Activated CD8-positive, alpha-beta T cell treated with anti-CD3 and anti-CD28 coated beads for 36 hours (primary cell): ENCODE data around the gene SORL1. TPM values are rescaled to one million over a fixed set of nuclear protein-coding genes. Genes with fewer than 3 reads are reported as not detected.

Source experiments
- ATAC-seq: fragments of 200-7000 bp; cut with Tn5 transposase; one replicate; pipeline ENCODE4 v1.10.0; 2021; ENCODE audit warnings: mild to moderate bottlenecking, moderate library complexity
- CTCF ChIA-PET: fragments of 350-600 bp; sonication (Branson Sonifier 250); formaldehyde crosslinking; loops from one replicate; lab custom pipeline; 2021; ENCODE audit warnings: antibody characterized with exemption; lab: Charles Lee
- POLR2A ChIA-PET: fragments of 350-600 bp; sonication (Branson Sonifier 250); formaldehyde crosslinking; loops from one replicate; lab custom pipeline; 2021; ENCODE audit warnings: antibody characterized with exemption; lab: Charles Lee
- DNase-seq: peaks from one replicate; pipeline ENCODE4 v3.0.0-alpha.2; 2020
- H3K27ac Mint-ChIP-seq: one replicate; pipeline ENCODE4 v1.8.0; 2021; ENCODE audit warnings: mild to moderate bottlenecking, mixed read lengths
- H3K27me3 Mint-ChIP-seq: one replicate; pipeline ENCODE4 v1.8.0; 2021; ENCODE audit warnings: mixed read lengths
- H3K36me3 Mint-ChIP-seq: one replicate; pipeline ENCODE4 v1.8.0; 2021; ENCODE audit warnings: low read depth, mixed read lengths
- H3K4me1 Mint-ChIP-seq: one replicate; pipeline ENCODE4 v1.8.0; 2021; ENCODE audit warnings: low read depth, mixed read lengths
- H3K4me3 Mint-ChIP-seq: one replicate; pipeline ENCODE4 v1.8.0; 2021; ENCODE audit warnings: mild to moderate bottlenecking, moderate library complexity, mixed read lengths
- H3K9me3 Mint-ChIP-seq: one replicate; pipeline ENCODE4 v1.8.0; 2021; ENCODE audit warnings: mixed read lengths
- intact Hi-C: fragments of 100-400 bp; cut with micrococcal nuclease; formaldehyde crosslinking; loops from one replicate; pipeline ENCODE4 v1.10.0; 2022
- total RNA-seq, 2 experiments: library from RNA; stranded (reverse); gene quantifications; one replicate each; pipeline ENCODE4 v1.2.3, GENCODE V29; 2021
- TF ChIP-seq, protein P1 (sequence below): fragments of 200-600 bp; IDR thresholded peaks from one replicate; pipeline ENCODE4 v1.8.0; 2022; ENCODE audit warnings: antibody characterized with exemption, mild to moderate bottlenecking

SORL1 gene
- total RNA-seq, 2 experiments from 2014 or later = 61.1 to 64.6 TPM

GRCh38 chr11:121445071-121445768 is 6.9 kb upstream of the SORL1 start:
- H3K27ac Mint-ChIP-seq = peak overlapping the region; percentile 66
- intact Hi-C loops = no loop called here
- TF ChIP-seq, protein P1, sequence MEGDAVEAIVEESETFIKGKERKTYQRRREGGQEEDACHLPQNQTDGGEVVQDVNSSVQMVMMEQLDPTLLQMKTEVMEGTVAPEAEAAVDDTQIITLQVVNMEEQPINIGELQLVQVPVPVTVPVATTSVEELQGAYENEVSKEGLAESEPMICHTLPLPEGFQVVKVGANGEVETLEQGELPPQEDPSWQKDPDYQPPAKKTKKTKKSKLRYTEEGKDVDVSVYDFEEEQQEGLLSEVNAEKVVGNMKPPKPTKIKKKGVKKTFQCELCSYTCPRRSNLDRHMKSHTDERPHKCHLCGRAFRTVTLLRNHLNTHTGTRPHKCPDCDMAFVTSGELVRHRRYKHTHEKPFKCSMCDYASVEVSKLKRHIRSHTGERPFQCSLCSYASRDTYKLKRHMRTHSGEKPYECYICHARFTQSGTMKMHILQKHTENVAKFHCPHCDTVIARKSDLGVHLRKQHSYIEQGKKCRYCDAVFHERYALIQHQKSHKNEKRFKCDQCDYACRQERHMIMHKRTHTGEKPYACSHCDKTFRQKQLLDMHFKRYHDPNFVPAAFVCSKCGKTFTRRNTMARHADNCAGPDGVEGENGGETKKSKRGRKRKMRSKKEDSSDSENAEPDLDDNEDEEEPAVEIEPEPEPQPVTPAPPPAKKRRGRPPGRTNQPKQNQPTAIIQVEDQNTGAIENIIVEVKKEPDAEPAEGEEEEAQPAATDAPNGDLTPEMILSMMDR = no peak
- DNase-seq (no peak), ATAC-seq (no peak)
- no peaks in the 10 kb centered on the region for H3K27me3 Mint-ChIP-seq
- peaks cover 61% of the 10 kb centered on the region for H3K4me1 Mint-ChIP-seq
- POLR2A ChIA-PET = no interaction called here
- CTCF ChIA-PET = interaction anchor here (0.9 kb wide), 1 partner anchor 114 kb away, joined by 3 read pairs; no protein-coding TSS in a partner anchor
- H3K36me3 Mint-ChIP-seq = peaks cover 27% of the 10 kb centered on the region
- H3K9me3 Mint-ChIP-seq = no peaks in the 10 kb centered on the region
- H3K4me3 Mint-ChIP-seq = peak overlapping the region; percentile 5

GRCh38 chr11:121446752-121447156 is 5.4 kb upstream of the SORL1 start:
- CTCF ChIA-PET = interaction anchor here (1.3 to 1.5 kb wide), 2 partner anchors 10 to 145 kb away, joined by 3 to 5 read pairs; no protein-coding TSS in a partner anchor
- Mint-ChIP-seq H3K4me3 (no peak overlapping the region), H3K27ac (peak overlapping the region; percentile 48), H3K36me3 (peaks cover 27% of the 10 kb centered on the region), H3K9me3 (no peaks in the 10 kb centered on the region), H3K4me1 (peaks cover 73% of the 10 kb centered on the region), H3K27me3 (no peaks in the 10 kb centered on the region)
- DNase-seq (no peak), ATAC-seq (no peak)
- POLR2A ChIA-PET = interaction anchor here (0.6 to 0.9 kb wide), 2 partner anchors 20 to 129 kb away, joined by 3 to 4 read pairs; no protein-coding TSS in a partner anchor
- TF ChIP-seq, protein P1 = no peak
- intact Hi-C loops = no loop called here

DNA sequence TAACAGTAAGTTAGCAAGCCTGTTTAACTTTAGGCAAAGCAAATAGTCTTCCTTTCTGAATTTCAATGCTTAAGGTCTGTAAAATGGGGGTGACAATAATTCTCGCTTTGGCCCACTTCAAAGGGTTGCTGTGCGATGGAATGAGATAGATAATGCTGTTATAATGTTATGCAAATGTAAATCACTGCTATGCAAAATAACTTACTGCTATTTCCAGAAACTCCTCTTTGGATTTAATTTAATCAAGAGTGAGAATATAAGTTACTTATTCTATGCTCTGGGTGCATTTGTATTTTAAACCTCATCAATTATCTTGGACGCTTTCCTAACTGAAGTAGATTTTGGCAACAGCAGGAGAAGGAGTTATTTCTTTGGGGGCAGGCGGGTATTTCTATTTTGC is 4.1 kb upstream of the SORL1 start:
- ATAC-seq (no peak), DNase-seq (no peak)
- intact Hi-C loops = no loop called here
- ChIA-PET CTCF (interaction anchor here (1.2 to 5.3 kb wide), 2 partner anchors 17 to 99 kb away, joined by 3 to 78 read pairs; no protein-coding TSS in a partner anchor), POLR2A (no interaction called here)
- Mint-ChIP-seq H3K27ac (peak overlapping the region; percentile 95), H3K27me3 (no peaks in the 10 kb centered on the region), H3K36me3 (peaks cover 27% of the 10 kb centered on the region), H3K9me3 (no peaks in the 10 kb centered on the region), H3K4me3 (no peak overlapping the region), H3K4me1 (peaks cover 73% of the 10 kb centered on the region)
- TF ChIP-seq, protein P1 = no peak

GRCh38 chr11:121448431-121448941 is 3.6 kb upstream of the SORL1 start:
- DNase-seq (peak; percentile 63), ATAC-seq (peak; percentile 3)
- Mint-ChIP-seq H3K27me3 (no peaks in the 10 kb centered on the region), H3K9me3 (no peaks in the 10 kb centered on the region), H3K4me1 (peaks cover 73% of the 10 kb centered on the region), H3K36me3 (peaks cover 29% of the 10 kb centered on the region), H3K4me3 (peak overlapping the region; percentile 45), H3K27ac (peak overlapping the region; percentile 95)
- intact Hi-C loops = no loop called here
- TF ChIP-seq, protein P1 = no peak
- CTCF ChIA-PET = interaction anchor here (1.0 to 5.3 kb wide), 5 partner anchors 10 to 144 kb away, joined by 3 to 78 read pairs (median 3); no protein-coding TSS in a partner anchor
- POLR2A ChIA-PET = interaction anchor here (0.8 to 9.1 kb wide), 4 partner anchors 10 to 79 kb away, joined by 3 to 180 read pairs (median 8); no protein-coding TSS in a partner anchor

DNA sequence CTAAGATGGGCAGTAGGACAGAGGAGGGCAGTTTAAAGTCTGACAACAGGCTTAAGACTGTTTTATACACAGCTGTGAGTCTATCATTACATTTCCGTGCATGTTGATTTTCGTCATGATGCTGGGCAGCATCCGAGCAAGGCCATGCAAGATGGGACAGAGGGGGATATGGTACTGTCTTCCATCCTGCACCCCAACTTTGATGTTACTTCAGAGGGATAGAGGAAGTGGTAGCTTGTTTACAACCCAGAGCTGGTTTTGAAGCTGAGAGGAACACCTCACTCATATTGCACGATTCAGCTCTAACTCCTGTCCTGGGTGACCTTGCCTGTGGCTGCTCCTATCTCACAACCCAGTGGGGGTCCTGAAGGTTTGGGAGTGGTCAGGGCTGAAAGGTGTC is 3.0 kb upstream of the SORL1 start:
- DNase-seq (no peak), ATAC-seq (peak; percentile 5)
- Mint-ChIP-seq H3K27me3 (no peaks in the 10 kb centered on the region), H3K9me3 (no peaks in the 10 kb centered on the region), H3K36me3 (peaks cover 30% of the 10 kb centered on the region), H3K27ac (peak overlapping the region; percentile 95), H3K4me1 (peaks cover 74% of the 10 kb centered on the region), H3K4me3 (peak overlapping the region; percentile 45)
- intact Hi-C loops = no loop called here
- TF ChIP-seq, protein P1 = no peak
- CTCF ChIA-PET = interaction anchor here (1.0 to 5.3 kb wide), 4 partner anchors 10 to 143 kb away, joined by 3 to 78 read pairs (median 3); no protein-coding TSS in a partner anchor
- POLR2A ChIA-PET = interaction anchor here (0.8 to 9.1 kb wide), 4 partner anchors 10 to 78 kb away, joined by 3 to 180 read pairs (median 8); no protein-coding TSS in a partner anchor
